LoVo (cell line): Measurements from ENCODE around the gene SUPT6H.

ENCODE experiments used
- DNase-seq: peaks from one replicate; pipeline ENCODE4 v3.0.0-alpha.2; 2016; ENCODE audit warnings: low spot score

SUPT6H gene

DNA sequence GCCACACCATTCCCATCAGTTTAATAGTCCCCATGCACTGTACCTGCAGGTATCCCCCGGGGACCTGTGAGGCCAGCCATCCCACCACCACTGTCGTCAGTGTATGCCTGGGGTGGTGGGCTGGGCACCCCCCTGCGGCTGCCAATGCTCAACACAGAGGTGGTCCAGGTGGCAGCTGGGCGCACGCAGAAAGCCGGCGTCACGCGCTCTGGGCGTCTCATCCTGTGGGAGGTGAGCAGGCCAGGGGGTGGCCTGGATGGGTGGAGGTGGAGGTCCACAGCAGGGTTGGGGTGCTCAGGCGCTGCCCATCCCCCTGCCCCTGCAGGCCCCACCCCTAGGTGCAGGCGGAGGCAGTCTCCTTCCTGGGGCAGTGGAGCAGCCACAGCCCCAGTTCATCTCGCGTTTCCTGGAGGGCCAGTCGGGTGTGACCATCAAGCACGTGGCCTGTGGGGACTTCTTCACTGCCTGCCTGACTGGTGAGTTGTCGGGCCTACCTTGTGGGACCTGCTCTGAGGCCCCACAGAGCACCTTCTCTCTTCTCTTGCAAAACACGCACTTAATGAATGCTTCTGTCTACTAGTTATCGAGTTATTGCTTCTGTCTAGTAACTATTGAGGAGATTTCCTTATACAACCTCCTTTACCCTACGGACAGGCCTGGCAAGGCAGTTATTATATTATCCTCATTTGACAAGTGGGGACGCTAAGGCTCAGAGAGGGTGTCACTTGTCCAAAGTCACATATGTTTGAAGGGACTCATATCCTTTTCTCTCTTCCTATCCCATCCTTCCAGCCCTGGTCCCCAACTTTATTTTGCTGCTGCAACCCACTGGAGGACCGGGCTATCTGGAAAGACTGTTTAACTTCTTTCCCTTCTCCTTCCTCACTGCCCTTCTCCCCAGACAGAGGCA, 76.0 kb downstream of the SUPT6H start:
- no peak for DNase-seq

DNA sequence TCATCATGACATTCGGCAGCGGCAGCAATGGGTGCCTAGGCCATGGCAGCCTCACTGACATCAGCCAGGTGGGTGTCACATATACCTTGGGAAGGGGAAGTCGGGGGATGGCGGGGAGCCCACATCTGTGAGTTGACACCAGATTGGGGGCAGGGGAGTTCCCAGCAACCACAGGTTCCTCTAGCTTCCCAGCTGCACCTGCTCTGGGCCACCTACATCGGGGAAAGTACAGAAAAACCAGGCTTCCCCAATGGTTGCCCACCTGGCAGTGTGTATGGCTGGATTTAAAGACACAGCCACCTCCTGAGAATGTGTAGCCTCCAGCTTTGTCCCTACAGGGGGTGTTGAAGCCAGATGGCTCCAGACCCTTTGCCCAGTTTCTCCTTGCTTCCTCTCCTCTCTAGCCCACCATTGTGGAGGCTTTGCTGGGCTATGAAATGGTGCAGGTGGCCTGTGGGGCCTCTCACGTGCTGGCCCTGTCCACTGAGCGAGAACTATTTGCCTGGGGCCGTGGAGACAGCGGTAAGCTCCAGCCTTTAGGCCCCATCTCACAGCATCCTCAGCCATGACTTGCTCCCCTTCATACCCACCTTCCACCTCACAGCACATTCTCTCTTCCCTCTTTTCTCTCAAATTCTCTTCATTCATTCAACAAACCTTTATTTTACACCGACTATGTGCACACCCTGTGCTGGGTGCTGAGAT, 76.8 kb downstream of the SUPT6H start:
- no peak for DNase-seq

DNA sequence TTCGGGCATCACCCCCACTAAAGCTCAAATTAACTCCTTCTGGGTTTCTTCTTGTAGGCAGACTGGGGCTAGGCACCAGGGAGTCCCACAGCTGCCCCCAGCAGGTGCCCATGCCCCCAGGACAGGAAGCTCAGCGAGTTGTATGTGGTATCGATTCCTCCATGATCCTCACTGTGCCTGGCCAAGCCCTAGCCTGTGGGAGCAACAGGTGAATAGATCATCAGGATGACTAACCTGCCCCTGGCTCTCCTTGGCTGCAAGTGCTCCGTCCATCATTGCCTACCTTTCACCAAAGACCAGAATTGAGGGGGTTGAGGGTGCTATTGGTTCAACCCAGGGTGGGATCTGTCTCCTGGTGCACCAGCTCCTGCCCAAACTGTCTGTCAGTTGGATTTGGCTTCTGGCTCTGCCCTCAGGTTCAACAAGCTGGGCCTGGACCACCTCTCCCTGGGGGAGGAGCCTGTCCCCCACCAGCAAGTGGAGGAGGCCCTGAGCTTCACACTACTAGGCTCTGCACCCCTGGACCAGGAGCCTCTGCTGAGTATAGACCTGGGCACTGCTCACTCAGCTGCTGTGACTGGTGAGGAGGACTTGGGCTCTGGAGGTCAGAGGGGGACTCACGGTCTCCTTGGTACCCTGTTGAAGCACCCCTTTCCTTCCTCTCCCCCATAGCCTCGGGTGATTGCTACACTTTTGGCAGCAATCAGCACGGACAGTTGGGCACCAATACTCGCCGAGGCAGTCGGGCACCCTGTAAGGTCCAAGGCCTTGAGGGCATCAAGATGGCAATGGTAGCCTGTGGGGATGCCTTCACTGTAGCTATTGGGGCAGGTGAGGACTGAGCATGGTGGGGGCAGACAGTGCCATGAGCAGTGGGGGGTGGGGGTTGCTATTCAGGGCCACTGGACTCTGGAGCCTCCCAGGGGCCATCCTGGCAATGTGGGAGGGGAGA, 78.7 kb downstream of the SUPT6H start:
- no peak for DNase-seq

DNA sequence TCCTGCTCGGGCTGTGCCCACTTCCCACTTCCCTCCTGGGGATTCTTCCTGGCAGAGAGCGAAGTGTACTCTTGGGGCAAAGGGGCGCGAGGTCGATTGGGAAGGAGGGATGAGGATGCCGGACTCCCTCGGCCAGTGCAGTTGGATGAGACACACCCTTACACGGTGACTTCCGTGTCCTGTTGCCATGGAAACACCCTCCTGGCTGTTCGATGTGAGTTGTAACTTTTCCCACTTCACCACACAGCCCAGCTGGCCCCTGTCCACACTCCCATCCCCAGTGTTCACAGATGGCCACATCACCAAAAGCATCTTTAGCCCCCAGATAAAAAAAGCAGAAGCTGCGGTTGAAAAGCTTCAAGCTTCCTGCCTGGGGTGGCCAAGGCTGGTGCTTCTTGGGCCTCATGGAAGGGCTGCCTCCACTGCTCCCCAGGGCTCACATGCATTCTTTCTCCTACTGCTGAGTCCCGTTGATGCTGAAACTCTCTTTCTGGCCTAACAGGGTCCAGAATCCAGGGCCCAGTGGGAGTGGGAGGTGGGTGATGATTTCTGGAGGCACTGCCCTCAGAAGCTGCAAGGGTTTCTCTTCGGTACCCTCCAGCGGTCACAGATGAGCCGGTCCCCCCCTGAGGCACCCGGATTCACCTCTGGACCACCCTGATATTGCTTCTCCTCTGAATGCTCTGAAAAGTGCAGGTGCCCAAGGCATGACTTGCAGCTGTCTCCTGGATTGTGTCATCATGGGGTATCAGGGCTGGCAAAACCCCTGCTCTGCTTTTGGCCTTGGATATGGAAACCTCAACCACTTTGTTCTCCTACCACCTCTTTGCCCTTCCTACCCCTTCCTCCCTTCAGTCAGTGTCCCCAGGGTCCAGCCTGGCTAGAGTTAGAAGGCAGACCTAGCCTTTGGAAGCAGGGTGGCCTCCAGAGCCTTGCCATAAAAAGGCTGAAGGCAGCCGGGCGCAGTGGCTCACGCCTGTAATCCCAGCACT, 79.6 kb downstream of the SUPT6H start:
- no peak for DNase-seq

DNA sequence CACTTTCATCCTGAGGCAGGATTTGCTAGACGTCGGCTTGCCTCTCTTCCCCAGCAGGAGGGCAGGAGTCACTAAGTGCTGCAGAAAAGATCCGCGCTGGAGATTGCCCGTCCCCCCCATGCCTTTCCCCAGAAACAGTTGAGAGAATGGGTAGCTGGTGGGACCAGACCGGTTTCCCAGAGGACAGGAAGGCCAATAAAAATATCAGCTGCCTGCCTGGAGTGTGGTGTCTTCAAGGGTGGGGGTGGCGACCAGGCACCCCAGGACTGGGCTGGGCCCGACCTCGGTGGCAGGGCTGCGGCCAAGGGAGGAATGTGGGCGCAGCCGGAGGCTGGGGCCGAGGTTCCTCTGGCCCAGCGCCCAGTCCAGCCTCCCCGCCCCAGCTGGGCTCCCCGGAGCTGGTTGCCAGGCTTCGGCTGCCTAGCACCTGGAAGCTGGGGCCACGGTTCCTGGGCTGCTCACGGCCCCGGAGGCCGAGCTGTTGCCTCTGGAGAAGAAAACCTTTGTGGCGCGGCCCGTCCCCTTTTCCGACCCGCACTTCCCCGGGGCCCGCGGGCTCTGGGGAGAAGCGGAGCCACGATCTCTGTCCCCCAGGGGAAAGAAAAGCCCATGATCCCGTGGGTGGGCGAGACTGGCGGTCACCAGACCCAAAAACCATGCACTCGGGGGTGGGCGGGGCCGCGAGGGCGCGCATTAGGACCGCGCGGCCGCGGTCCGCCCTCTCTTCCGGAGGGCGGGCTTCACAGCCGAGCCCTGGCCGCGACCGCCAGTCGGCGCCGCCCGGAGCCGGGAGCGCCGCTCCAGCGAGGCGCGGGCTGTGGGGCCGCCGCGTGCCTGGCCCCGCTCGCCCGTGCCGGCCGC, 81.5 kb downstream of the SUPT6H start, which contains the start of gene TRAF4:
Gene TRAF4, plus strand, starts transcription at position 769 of the 861 bp plus-strand sequence. CDS start 102 bp downstream, outside the sequence.
- peak; percentile 89 for DNase-seq

DNA sequence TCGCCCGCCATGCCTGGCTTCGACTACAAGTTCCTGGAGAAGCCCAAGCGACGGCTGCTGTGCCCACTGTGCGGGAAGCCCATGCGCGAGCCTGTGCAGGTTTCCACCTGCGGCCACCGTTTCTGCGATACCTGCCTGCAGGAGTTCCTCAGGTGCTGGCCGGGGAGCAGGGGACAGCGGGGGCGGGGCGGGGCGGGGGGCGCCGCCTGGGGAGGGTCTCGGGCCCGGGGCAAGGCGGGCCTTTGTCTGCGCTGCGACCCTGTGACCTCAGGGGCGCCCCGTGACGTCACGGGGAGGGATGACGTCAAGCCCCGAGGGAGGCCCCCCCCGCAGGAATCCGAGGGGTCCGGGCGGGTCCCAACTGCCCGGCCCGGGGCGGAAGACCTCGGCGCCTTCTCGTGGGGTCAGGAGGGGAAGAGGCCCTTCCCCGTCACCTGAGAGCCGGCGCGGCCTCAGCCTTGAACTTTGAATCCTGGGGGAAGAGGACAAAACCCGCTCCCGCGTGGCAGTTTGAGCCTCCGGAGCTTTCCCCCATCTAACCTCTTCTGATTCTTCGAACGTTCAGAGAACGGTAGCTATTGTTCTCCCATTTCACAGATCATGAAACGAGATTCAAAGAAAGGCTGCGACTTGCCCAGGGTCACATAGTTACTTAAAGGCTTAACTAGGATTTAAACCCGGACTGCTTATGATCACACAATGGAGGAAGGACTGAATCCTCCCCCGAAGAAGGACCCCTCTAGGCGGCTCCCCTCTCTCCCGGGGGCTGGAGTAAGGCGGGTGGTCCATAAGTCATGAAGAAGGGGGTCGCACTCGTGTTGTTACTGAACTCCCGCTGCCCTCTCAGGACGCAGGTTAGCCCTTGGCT, 82.3 kb downstream of the SUPT6H start:
- DNase-seq: peak; percentile 47

DNA sequence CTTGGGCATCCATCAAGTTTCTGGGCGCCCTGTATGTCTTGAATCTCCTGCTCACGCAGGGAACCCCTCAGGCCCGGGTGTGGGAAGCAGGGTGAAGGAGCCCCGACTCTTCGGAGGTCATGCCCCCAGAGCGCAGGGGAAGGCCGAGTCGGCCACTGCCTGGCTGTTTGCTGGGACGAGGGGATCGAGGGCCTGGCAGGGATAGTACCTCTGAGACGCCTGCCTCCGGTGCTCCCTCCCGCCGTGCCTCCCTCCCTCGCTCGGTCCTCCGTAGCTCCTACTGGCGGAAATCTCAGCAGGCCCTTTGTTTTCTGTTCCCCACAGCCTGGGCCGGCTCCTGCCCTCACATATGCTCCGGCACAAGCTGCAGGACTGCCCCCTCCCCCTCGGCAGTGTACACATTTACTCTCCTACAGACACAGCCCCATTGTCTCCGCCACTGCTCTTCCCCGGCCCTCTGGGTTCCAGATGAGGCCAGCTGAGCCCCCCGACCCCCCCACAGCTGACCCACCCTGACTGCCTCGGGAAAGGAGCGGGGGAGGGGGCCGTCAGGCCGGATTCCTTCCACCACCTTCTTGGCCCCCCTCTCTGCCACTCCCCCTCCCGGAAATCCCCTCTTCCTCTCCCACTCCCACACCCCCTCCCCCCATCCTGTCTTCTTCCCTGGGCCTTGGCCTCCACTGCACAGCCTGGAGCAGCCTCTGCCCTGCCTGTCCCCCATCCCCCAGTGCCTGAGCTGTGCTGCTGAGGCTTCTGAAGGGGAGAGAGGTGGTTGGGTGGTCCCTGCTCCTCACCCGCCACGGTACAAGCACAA, 83.2 kb downstream of the SUPT6H start:
- no peak for DNase-seq

DNA sequence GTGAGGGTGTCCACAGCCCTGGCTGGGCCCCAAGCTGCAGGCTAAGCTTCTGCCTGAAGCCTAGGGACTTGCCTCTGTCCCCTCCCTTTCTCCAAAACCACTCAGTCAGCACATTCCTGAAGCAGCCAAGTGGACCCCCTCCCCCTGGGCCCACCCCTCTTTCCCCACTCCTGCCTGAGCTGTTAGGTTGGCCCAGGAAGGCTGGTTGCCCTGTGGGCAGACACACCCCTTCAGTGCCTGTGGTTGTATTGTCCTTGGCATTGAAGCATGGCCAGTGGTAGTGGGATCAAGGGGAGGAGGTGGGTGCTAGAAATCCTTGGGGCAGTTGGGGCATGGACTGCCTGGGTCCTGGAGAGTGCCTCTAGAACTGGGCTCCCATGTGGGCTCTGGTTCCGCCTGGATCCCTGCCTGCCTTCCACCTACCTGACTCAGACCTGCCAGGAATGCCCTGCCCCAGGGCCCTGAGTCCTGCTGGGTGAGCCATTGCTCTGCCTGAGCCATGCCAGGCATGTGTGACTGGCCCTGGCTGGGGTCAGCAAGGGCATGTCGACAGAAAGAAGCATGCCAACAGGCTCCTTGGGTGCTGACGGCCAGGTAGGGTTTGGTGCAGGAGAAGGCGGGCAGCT, 83.9 kb downstream of the SUPT6H start:
- peak; percentile 56 for DNase-seq

DNA sequence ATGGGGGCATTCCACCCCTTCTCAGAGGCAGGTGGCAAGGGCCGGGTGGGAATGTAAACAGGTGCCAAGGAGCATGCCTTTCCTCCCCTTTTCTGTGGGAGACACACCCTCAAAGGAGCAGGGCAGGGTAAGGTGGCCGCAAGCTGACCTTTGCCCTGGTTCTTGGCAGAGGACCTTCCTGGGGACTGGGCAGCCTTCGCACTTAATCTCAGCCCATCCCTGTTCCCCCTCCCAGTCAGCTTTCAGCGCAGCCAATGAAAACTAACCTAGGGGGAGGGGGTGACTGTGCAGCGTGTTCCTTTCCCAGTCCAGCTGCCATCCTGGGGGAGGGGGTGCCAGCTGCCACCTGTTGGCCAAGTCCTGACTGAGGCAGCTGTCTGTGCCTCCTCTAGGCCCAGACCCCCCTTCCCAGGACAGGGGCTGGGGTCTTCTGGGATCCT, 84.6 kb downstream of the SUPT6H start:
- DNase-seq: peak; percentile 62

DNA sequence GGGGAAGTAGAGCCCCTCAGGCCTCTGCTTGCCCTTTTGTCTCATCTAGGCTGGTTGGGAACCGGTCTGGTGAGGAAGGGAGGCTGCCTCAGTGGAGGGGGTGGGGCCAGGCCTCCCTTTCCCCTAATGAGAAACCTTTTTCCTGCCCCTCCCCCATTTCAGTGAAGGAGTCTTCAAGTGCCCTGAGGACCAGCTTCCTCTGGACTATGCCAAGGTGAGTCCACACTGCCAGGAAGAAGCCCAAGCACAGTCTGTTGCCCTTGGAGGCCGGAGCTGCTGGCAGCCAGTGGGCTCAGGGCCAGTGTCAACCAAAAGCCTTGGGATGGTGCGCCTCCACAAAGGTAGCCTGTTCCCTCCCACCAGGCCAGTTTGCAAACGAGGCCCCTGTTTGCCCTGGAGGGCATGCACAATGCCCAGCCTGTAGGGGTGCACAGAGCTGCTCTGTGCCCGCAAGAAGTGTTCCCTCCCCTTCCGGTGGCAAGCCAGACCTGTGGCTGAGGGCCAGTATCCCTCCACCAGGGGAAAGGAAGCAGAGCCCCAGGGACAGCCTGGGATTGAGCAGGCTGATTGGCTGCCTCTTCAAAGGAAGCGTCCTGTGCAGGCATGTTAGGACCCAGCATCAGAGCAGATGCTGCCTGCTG, 85.2 kb downstream of the SUPT6H start:
- DNase-seq: no peak

DNA sequence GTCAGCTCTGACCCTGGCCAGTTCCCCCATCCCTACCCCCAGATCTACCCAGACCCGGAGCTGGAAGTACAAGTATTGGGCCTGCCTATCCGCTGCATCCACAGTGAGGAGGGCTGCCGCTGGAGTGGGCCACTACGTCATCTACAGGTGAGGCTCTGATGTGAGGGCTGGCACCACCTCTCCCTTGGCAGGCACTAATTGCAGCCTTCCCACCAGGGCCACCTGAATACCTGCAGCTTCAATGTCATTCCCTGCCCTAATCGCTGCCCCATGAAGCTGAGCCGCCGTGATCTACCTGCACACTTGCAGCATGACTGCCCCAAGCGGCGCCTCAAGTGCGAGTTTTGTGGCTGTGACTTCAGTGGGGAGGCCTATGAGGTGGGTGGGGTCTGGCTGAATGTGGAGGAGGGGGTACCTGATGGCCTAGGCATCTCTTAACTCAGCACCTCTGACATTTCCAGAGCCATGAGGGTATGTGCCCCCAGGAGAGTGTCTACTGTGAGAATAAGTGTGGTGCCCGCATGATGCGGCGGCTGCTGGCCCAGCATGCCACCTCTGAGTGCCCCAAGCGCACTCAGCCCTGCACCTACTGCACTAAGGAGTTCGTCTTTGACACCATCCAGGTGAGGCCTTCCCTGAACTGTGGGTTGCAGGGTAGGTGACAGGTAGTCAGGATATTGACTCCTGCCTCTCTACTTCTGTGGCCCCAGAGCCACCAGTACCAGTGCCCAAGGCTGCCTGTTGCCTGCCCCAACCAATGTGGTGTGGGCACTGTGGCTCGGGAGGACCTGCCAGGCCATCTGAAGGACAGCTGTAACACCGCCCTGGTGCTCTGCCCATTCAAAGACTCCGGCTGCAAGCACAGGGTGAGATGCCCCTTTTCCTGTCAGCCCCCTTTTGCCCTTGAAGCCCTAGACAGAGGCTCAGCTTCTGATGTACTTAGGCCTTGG, 86.1 kb downstream of the SUPT6H start:
- no peak for DNase-seq

DNA sequence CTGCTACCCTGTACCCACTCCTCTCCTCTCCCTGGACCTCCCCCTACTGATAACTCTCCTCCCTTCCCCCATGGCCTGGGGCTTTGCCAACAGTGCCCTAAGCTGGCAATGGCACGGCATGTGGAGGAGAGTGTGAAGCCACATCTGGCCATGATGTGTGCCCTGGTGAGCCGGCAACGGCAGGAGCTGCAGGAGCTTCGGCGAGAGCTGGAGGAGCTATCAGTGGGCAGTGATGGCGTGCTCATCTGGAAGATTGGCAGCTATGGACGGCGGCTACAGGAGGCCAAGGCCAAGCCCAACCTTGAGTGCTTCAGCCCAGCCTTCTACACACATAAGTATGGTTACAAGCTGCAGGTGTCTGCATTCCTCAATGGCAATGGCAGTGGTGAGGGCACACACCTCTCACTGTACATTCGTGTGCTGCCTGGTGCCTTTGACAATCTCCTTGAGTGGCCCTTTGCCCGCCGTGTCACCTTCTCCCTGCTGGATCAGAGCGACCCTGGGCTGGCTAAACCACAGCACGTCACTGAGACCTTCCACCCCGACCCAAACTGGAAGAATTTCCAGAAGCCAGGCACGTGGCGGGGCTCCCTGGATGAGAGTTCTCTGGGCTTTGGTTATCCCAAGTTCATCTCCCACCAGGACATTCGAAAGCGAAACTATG, 87.0 kb downstream of the SUPT6H start:
- DNase-seq: no peak

DNA sequence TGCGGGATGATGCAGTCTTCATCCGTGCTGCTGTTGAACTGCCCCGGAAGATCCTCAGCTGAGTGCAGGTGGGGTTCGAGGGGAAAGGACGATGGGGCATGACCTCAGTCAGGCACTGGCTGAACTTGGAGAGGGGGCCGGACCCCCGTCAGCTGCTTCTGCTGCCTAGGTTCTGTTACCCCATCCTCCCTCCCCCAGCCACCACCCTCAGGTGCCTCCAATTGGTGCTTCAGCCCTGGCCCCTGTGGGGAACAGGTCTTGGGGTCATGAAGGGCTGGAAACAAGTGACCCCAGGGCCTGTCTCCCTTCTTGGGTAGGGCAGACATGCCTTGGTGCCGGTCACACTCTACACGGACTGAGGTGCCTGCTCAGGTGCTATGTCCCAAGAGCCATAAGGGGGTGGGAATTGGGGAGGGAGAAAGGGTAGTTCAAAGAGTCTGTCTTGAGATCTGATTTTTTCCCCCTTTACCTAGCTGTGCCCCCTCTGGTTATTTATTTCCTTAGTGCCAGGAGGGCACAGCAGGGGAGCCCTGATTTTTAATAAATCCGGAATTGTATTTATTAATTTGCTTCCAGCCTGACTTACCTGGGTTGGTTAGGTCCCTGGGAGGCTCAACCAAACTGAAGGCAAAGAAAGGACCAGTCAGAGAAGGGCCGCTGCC, 87.6 kb downstream of the SUPT6H start:
- no peak for DNase-seq

DNA sequence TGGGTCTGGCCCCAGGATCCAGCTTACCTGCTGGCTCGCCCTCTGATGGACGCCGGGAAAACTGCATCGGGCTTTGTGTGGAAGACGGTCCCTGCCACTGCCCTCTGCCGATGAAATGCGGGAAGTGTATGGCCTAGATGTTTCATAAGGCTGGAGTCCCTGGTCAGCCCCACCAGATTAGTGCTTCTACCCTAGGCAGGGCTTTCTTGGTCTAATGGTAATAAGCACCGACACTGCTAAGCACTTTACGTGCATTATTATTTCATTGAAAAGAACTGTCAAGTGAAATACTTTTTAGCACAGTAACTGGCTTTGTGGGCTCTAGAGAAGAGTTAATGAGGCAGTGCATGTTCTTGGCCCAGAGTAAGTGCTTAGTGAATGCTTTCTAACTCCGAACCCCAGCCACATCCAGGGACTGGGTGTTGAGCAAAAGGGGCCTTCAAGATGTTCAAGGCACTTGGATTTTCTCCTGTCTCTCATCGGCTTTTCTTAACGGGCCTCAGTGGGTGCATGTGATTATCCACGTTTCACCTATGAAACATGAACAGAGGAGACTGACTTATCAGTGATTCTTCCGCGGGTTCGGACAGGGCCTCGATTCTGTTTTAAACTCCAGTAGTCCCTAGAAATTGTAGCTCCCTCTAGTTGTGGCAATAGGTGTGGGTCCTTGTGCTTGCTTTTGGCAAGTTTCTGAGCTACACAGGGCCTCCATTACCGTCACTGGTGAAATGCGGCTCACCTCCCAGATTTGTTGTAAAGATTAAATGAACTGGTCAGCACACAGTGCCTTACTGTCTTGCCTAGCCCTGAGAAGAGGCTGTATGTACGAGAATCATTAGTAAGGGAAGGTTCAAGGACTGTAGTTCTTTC, 88.4 kb downstream of the SUPT6H start:
- DNase-seq: peak; percentile 93
